ENCODE data around the gene TMBIM4. TPM values are rescaled to one million over a fixed set of nuclear protein-coding genes. Genes with fewer than 3 reads are reported as not detected.

The TMBIM4 gene
- total RNA-seq, 1 experiment from 2014 or later = 60.3 TPM

GRCh38 chr12:66113471-66113870 lies 56.3 kb downstream of the TMBIM4 start:
- POLR2A ChIA-PET = no interaction called here
- Mint-ChIP-seq H3K36me3 (ENCODE audit: insufficient read depth, unreplicated experiment) (no peaks in the 10 kb centered on the region), H3K4me3 (ENCODE audit: unreplicated experiment) (no peak overlapping the region), H3K27me3 (ENCODE audit: insufficient read depth, unreplicated experiment) (no peaks in the 10 kb centered on the region), H3K4me1 (ENCODE audit: low read depth, unreplicated experiment) (peaks cover 9% of the 10 kb centered on the region), H3K9me3 (ENCODE audit: unreplicated experiment) (no peaks in the 10 kb centered on the region), H3K27ac (ENCODE audit: unreplicated experiment) (no peak overlapping the region)
- intact Hi-C loops (cut with micrococcal nuclease; ENCODE audit: unreplicated experiment) = no loop called here
- Histone ChIP-seq H3K27me3 (replicated peaks; ENCODE audit: control insufficient read depth, insufficient read depth, low read length) (no peaks in the 10 kb centered on the region), H3K4me1 (0 out of 2 replicates have a peak, but pooled peaks cover 7% of the 10 kb centered on the region), H3K9me3 (no peaks in the 10 kb centered on the region), H3K36me3 (ENCODE audit: control insufficient read depth, insufficient read depth, low read length) (no peaks in the 10 kb centered on the region), H3K4me3 (ENCODE audit: low read depth, low read length) (no peak overlapping the region)
- no peak for DNase-seq
- CTCF ChIA-PET = no interaction called here
- TF ChIP-seq CTCF (IDR thresholded peaks at IDR 0.05; ENCODE audit: insufficient read depth in 1 of 2, low read depth in 1 of 2, low read length in 1 of 2, severe bottlenecking in 1 of 2, unreplicated experiment in 1 of 2) = no peak
- no TSS peak for BruUV-seq (replicated peaks)

GRCh38 chr12:66111605-66112004 lies 58.2 kb downstream of the TMBIM4 start:
- no peaks in the 10 kb centered on the region for H3K9me3 Mint-ChIP-seq (ENCODE audit: unreplicated experiment)
- Histone ChIP-seq H3K27me3 (replicated peaks; ENCODE audit: control insufficient read depth, insufficient read depth, low read length) (no peaks in the 10 kb centered on the region), H3K4me3 (ENCODE audit: low read depth, low read length) (no peak overlapping the region), H3K9me3 (no peaks in the 10 kb centered on the region), H3K4me1 (0 out of 2 replicates have a peak, but pooled peaks cover 7% of the 10 kb centered on the region), H3K36me3 (ENCODE audit: control insufficient read depth, insufficient read depth, low read length) (no peaks in the 10 kb centered on the region)
- H3K36me3 Mint-ChIP-seq (ENCODE audit: insufficient read depth, unreplicated experiment) = no peaks in the 10 kb centered on the region
- H3K27ac Mint-ChIP-seq (ENCODE audit: unreplicated experiment) = no peak overlapping the region
- TF ChIP-seq CTCF (IDR thresholded peaks at IDR 0.05; ENCODE audit: insufficient read depth in 1 of 2, low read depth in 1 of 2, low read length in 1 of 2, severe bottlenecking in 1 of 2, unreplicated experiment in 1 of 2) = no peak
- DNase-seq = peak in 1 of 2 experiments; percentile 32
- no peak overlapping the region for H3K4me3 Mint-ChIP-seq (ENCODE audit: unreplicated experiment)
- peaks cover 15% of the 10 kb centered on the region for H3K4me1 Mint-ChIP-seq (ENCODE audit: low read depth, unreplicated experiment)
- no peaks in the 10 kb centered on the region for H3K27me3 Mint-ChIP-seq (ENCODE audit: insufficient read depth, unreplicated experiment)
- BruUV-seq (replicated peaks) = no TSS peak
- CTCF ChIA-PET = no interaction called here
- POLR2A ChIA-PET = no interaction called here
- intact Hi-C loops (cut with micrococcal nuclease; ENCODE audit: unreplicated experiment) = no loop called here

GRCh38 chr12:66109056-66109455 lies 60.7 kb downstream of the TMBIM4 start:
- intact Hi-C loops (cut with micrococcal nuclease; ENCODE audit: unreplicated experiment) = loop anchor here (5.0 to 10.0 kb wide), 3 partner anchors 504 to 634 kb away; no protein-coding TSS in a partner anchor
- no peak for DNase-seq
- Histone ChIP-seq H3K36me3 (ENCODE audit: control insufficient read depth, insufficient read depth, low read length) (no peaks in the 10 kb centered on the region), H3K27me3 (replicated peaks; ENCODE audit: control insufficient read depth, insufficient read depth, low read length) (no peaks in the 10 kb centered on the region), H3K4me1 (0 out of 2 replicates have a peak, but pooled peaks cover 7% of the 10 kb centered on the region), H3K9me3 (no peaks in the 10 kb centered on the region), H3K4me3 (ENCODE audit: low read depth, low read length) (no peak overlapping the region)
- ChIA-PET CTCF (no interaction called here), POLR2A (no interaction called here)
- H3K27ac Mint-ChIP-seq (ENCODE audit: unreplicated experiment) = no peak overlapping the region
- no TSS peak for BruUV-seq (replicated peaks)
- H3K4me3 Mint-ChIP-seq (ENCODE audit: unreplicated experiment) = no peak overlapping the region
- no peak for TF ChIP-seq CTCF (IDR thresholded peaks at IDR 0.05; ENCODE audit: insufficient read depth in 1 of 2, low read depth in 1 of 2, low read length in 1 of 2, severe bottlenecking in 1 of 2, unreplicated experiment in 1 of 2)
- no peaks in the 10 kb centered on the region for H3K9me3 Mint-ChIP-seq (ENCODE audit: unreplicated experiment)
- no peaks in the 10 kb centered on the region for H3K27me3 Mint-ChIP-seq (ENCODE audit: insufficient read depth, unreplicated experiment)
- H3K36me3 Mint-ChIP-seq (ENCODE audit: insufficient read depth, unreplicated experiment) = no peaks in the 10 kb centered on the region
- H3K4me1 Mint-ChIP-seq (ENCODE audit: low read depth, unreplicated experiment) = peaks cover 15% of the 10 kb centered on the region

All from Caco-2 (cell line).